CD4-positive, alpha-beta memory T cell (primary cell): ENCODE measurements around the gene LGR4. TPM values are rescaled to one million over a fixed set of nuclear protein-coding genes. Genes with fewer than 3 reads are reported as not detected.

Experiments
- CTCF ChIA-PET: fragments of 350-600 bp; sonication (Branson Sonifier 250); formaldehyde crosslinking; loops from one replicate; lab custom pipeline; 2021; ENCODE audit warnings: inconsistent platforms; ENCODE audit not compliant: partially characterized antibody; lab: Charles Lee
- POLR2A ChIA-PET: fragments of 350-600 bp; sonication (Branson Sonifier 250); formaldehyde crosslinking; loops from one replicate; lab custom pipeline; 2021; ENCODE audit not compliant: partially characterized antibody; lab: Charles Lee
- DNase-seq, 5 donors: peaks; one replicate each; pipeline versions ENCODE4 v3.0.0 to v3.0.0-alpha.2; 2020 to 2022; ENCODE audit warnings: mixed read lengths in 1 of 5
- H3K27ac ChIP-seq: one replicate; pipeline ENCODE4 v1.7.0; 2013; ENCODE audit warnings: low read depth, low read length
- H3K27me3 ChIP-seq: 2 replicates; pipeline ENCODE4 v1.7.0; 2013; ENCODE audit warnings: mild to moderate bottlenecking, low read length, moderate library complexity; ENCODE audit not compliant: insufficient read depth
- H3K36me3 ChIP-seq: 2 replicates; pipeline ENCODE4 v1.7.0; 2013; ENCODE audit warnings: mild to moderate bottlenecking, low read length, moderate library complexity; ENCODE audit not compliant: insufficient read depth
- H3K4me1 ChIP-seq: 2 replicates; pipeline ENCODE4 v1.7.0; 2013; ENCODE audit warnings: mild to moderate bottlenecking, low read length, moderate library complexity; ENCODE audit not compliant: insufficient read depth
- H3K4me3 ChIP-seq, 2 donors: one replicate each; pipeline ENCODE4 v1.7.0; 2013; ENCODE audit warnings: low read length in 2 of 2, mild to moderate bottlenecking in 1 of 2
- H3K9me3 ChIP-seq, 2 donors: one replicate each; pipeline ENCODE4 v1.7.0; 2013; ENCODE audit warnings: low read length in 2 of 2, control low read depth in 1 of 2; ENCODE audit not compliant: control insufficient read depth in 1 of 2
- H3K27ac Mint-ChIP-seq, 7 donors: one replicate each; pipeline ENCODE4 v1.8.0; 2020 to 2021; ENCODE audit warnings: mixed read lengths in 7 of 7, mild to moderate bottlenecking in 6 of 7, inconsistent platforms in 3 of 7, moderate library complexity in 3 of 7
- H3K27me3 Mint-ChIP-seq, 2 donors: one replicate each; pipeline ENCODE4 v1.8.0; 2020 to 2021; ENCODE audit warnings: mixed read lengths in 2 of 2
- H3K36me3 Mint-ChIP-seq, 2 donors: one replicate each; pipeline ENCODE4 v1.8.0; 2020 to 2021; ENCODE audit warnings: mixed read lengths in 2 of 2, inconsistent platforms in 1 of 2, mild to moderate bottlenecking in 1 of 2
- H3K4me1 Mint-ChIP-seq, 4 donors: one replicate each; pipeline ENCODE4 v1.8.0; 2020 to 2021; ENCODE audit warnings: mixed read lengths in 4 of 4, mild to moderate bottlenecking in 1 of 4
- H3K4me3 Mint-ChIP-seq, 8 donors: one replicate each; pipeline ENCODE4 v1.8.0; 2020 to 2021; ENCODE audit warnings: mixed read lengths in 8 of 8, mild to moderate bottlenecking in 7 of 8, moderate library complexity in 6 of 8, inconsistent platforms in 3 of 8
- H3K9me3 Mint-ChIP-seq, 8 donors: one replicate each; pipeline ENCODE4 v1.8.0; 2020 to 2021; ENCODE audit warnings: mixed read lengths in 8 of 8, mild to moderate bottlenecking in 5 of 8, inconsistent platforms in 3 of 8, moderate library complexity in 1 of 8
- intact Hi-C: fragments of 100-400 bp; cut with micrococcal nuclease; formaldehyde crosslinking; loops from one replicate; pipeline ENCODE4 v1.15.1; 2023
- polyA plus RNA-seq, 2 donors: library from polyadenylated mRNA; unstranded; fragments of 300-500 nt; fragmentation: Illumina TruSeq; gene quantifications; one replicate each; pipeline ENCODE4 v1.2.3, GENCODE V29; 2021
- total RNA-seq, 2 experiments: library from RNA; stranded (reverse); gene quantifications; one replicate each; pipeline ENCODE4 v1.2.3, GENCODE V29; 2021

Gene LGR4
- total and polyA plus RNA-seq, 4 experiments from 2014 or later: 0.03 to 1.6 (median 0.58) TPM

DNA sequence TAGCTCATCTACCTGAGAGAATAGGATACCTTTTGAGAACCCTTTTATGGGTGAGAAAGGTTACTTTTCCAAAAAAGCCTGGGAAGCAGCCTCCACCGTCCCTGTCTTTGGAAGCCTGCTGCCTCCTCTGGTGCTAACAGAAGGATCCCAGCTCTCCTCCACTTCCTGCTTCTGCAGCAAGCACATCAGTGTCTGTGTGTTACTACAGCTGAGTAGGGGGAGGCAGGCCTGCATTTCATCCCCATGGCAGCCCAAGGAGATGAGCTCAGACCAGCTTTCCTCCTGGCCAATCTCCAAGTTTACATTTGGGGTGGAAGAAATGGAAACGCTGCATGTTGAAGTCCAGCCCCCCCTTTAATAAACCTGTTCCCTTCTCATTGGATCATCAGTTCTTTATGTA, 102.2 kb downstream of the LGR4 start:
- ChIA-PET POLR2A (no interaction called here), CTCF (interaction anchor here (1.2 to 1.4 kb wide), 2 partner anchors 17 to 125 kb away, joined by 3 to 4 read pairs; no protein-coding TSS in a partner anchor)
- Mint-ChIP-seq H3K27me3 (no peaks in the 10 kb centered on the region), H3K9me3 (no peaks in the 10 kb centered on the region), H3K36me3 (no peaks in the 10 kb centered on the region), H3K27ac (no peak overlapping the region), H3K4me3 (no peak overlapping the region), H3K4me1 (no peaks in the 10 kb centered on the region)
- no peaks in the 10 kb centered on the region for H3K4me1 ChIP-seq
- no peaks in the 10 kb centered on the region for H3K36me3 ChIP-seq
- H3K27ac ChIP-seq: no peak overlapping the region
- H3K4me3 ChIP-seq: no peak overlapping the region
- no peak for DNase-seq
- no peaks in the 10 kb centered on the region for H3K9me3 ChIP-seq
- H3K27me3 ChIP-seq: no peaks in the 10 kb centered on the region
- intact Hi-C loops: no loop called here

DNA sequence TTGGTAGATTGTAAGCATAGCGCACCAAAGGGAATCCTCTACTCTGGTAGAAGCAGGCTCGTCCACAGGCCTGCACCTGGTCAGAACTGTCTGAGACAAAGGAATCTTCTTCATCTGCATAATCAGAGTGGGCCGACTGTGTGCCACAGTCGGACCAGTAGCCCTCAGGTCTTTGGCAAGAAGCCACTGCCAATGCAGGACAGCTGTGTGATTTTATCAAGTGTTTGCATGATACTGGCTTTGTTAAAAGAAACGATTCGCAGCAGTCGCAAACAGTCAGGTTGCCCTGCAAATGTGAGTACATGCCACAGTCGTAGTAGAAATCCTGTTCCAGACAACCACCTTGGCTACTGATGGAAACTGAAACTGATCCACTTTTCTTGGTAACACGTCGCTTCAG, 104.7 kb downstream of the LGR4 start:
- H3K27ac ChIP-seq: no peak overlapping the region
- no peak overlapping the region for H3K4me3 ChIP-seq
- Mint-ChIP-seq H3K27me3 (no peaks in the 10 kb centered on the region), H3K9me3 (no peaks in the 10 kb centered on the region), H3K4me3 (no peak overlapping the region), H3K36me3 (peaks cover 0 to under 1% of the 10 kb centered on the region in 2 donors), H3K27ac (no peak overlapping the region), H3K4me1 (peaks cover 7 to 11% (median 9%) of the 10 kb centered on the region in 4 donors)
- intact Hi-C loops: no loop called here
- no peaks in the 10 kb centered on the region for H3K36me3 ChIP-seq
- H3K4me1 ChIP-seq: peaks cover 7% of the 10 kb centered on the region
- DNase-seq: no peak
- H3K9me3 ChIP-seq: no peaks in the 10 kb centered on the region
- CTCF ChIA-PET: no interaction called here
- H3K27me3 ChIP-seq: no peaks in the 10 kb centered on the region
- POLR2A ChIA-PET: interaction anchor here (1.2 kb wide), 1 partner anchor 17 kb away, joined by 3 read pairs; no protein-coding TSS in a partner anchor

DNA sequence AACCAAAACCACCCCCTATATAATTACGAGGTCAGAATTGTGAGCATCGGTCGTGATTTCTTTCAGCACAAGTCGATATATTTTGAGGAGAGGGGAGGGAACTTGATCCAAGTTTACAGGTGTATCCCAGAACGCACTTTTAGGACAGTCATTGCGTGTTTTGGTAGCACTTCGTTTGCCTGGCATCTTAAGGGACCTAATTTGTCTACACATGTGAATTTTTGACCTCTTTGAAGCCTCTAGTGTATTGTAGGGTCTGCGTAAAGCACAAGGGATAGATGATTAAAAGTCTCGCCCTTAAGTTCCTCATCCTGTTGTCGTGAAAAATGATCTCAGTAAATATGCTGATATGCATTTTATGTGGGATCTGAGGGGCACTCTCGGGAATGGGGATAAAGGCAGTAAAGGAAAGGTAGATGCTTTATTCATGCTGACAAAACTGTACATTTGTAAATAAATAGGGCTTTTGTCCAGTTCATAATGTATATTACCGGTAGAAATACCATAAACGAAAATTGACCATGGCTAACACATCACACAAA, 108.9 kb downstream of the LGR4 start:
- Histone ChIP-seq H3K4me3 (peak overlapping the region; percentile 54 to 84), H3K27me3 (no peaks in the 10 kb centered on the region), H3K27ac (peak overlapping the region; percentile 53), H3K4me1 (peaks cover 14% of the 10 kb centered on the region), H3K9me3 (no peaks in the 10 kb centered on the region), H3K36me3 (no peaks in the 10 kb centered on the region)
- ChIA-PET POLR2A (interaction anchor here (0.7 to 1.8 kb wide), 4 partner anchors 10 to 145 kb away, joined by 3 to 5 read pairs (median 4); partner anchors contain the start of gene LIN7C), CTCF (interaction anchor here (0.9 to 1.5 kb wide), 2 partner anchors 12 to 122 kb away, joined by 3 to 4 read pairs; no protein-coding TSS in a partner anchor)
- H3K4me1 Mint-ChIP-seq: peaks cover 18 to 28% (median 25%) of the 10 kb centered on the region in 4 donors
- H3K4me3 Mint-ChIP-seq: peak overlapping the region; percentile 87 to 95 (median 93)
- H3K9me3 Mint-ChIP-seq: no peaks in the 10 kb centered on the region
- peaks cover 0 to 2% of the 10 kb centered on the region in 2 donors for H3K36me3 Mint-ChIP-seq
- H3K27ac Mint-ChIP-seq: peak overlapping the region; percentile 72 to 94 (median 85)
- intact Hi-C loops: loop anchor here (1.0 to 2.0 kb wide), 3 partner anchors 107 to 745 kb away; partner anchors contain the start of genes KIF18A, LIN7C and METTL15
- no peaks in the 10 kb centered on the region for H3K27me3 Mint-ChIP-seq
- DNase-seq: no peak

DNA sequence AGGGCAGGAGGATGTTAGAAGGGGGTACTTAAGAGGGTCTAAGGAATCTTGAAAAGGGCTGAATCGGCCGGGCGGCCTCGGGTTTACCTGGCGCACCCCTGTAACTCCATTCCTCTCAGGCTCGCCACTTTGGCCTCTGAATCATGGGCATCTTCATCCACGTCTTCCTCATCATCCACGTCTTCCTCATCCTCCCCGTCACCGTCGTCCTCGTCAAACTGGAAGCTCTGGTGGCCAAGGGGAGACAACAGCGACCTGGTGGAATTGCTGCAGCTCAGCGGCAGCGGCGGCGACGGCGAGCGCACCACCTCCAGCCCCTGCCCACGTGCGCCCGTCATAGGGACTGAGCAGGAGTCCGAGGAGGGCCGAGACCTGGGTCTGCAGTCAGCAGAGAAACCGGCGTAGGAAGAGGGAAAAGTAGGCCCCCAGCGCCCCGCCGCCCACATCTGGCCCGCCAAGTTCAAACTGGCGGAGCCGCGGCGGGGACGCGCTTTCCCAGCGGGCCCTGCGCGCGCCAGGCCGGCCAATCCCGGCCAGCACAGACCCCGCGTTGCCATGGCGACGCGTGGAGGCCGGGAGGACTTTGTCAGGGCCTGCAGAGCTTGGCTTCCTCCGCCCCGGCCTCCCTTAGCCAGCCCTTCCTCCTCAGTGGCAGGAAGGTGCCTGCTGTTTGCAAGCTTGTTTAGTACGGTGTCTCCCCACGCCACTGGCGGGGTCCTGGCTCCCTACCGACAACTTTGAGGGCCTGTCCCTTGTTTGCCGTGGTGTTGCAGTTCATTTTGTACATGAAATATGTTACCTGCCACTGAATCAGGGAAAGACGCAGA, 109.6 kb downstream of the LGR4 start, which contains the start of gene CCDC34:
Gene CCDC34 (minus strand): TSS at position 467 of the 827 bp plus-strand sequence. CDS start 21 bp downstream, at position 446.
- peak within 1 kb of the TSS; percentile 53 for H3K27ac ChIP-seq
- CTCF ChIA-PET: interaction anchor here (0.9 to 1.5 kb wide), 2 partner anchors 11 to 123 kb away, joined by 3 to 4 read pairs; no protein-coding TSS in a partner anchor
- H3K4me1 Mint-ChIP-seq: peaks cover 22 to 28% (median 26%) of the 10 kb centered on the region in 4 donors

DNA sequence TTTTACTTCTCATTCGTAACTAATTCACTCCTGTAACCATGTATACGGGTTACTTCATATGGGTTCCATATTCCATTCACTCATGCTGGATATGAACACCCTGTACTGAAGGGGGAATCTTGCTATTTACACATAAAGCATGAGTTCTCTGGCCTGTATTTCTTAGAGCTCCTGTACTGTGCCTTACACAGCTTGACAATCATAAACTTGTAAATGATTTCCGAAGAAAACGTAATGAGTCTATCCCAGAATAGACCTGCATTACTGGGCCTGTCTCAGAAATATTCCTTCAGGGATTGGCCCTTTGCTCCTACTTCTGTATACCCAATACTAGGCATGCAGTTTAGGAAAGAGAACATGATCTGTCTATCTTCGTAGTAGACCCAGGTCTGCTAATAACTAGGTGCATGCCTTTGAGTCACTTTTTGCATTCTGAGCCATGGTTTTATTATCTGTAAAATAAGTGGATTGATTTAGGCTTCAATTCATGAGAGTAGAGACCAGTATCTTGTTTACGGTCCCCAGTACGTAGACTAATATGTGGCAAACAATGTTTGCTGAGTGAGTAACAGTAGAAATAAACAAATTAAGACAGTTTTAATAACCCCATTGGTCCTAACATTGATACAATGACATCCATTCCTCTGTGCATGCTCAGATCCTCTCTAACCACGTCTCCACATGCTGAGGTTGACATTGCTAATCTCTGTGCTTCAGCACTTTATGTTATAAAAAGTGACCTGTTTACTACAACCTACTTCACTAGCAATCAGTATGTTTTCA, 110.8 kb downstream of the LGR4 start:
- no peak for DNase-seq
- Histone ChIP-seq H3K9me3 (no peaks in the 10 kb centered on the region), H3K4me1 (peaks cover 14% of the 10 kb centered on the region), H3K27ac (no peak overlapping the region), H3K27me3 (no peaks in the 10 kb centered on the region), H3K36me3 (no peaks in the 10 kb centered on the region), H3K4me3 (no peak overlapping the region)
- Mint-ChIP-seq H3K9me3 (no peaks in the 10 kb centered on the region), H3K36me3 (peaks cover 0 to 2% of the 10 kb centered on the region in 2 donors), H3K27me3 (no peaks in the 10 kb centered on the region), H3K27ac (peak overlapping the region in 6 of 7 donors; percentile 18 to 89 (median 86)), H3K4me3 (peak overlapping the region; percentile 91 to 95 (median 93)), H3K4me1 (peaks cover 22 to 28% (median 26%) of the 10 kb centered on the region in 4 donors)
- ChIA-PET CTCF (no interaction called here), POLR2A (no interaction called here)
- intact Hi-C loops: loop anchor here (2.0 kb wide), 2 partner anchors 109 to 747 kb away; partner anchors contain the start of genes KIF18A and METTL15

More for the DNA sequence above, 109.6 kb downstream of the LGR4 start, which contains the start of gene CCDC34:
- no peaks in the 10 kb centered on the region for H3K9me3 ChIP-seq
- H3K27ac Mint-ChIP-seq: peak within 1 kb of the TSS; percentile 72 to 94 (median 89)
- H3K9me3 Mint-ChIP-seq: no peaks in the 10 kb centered on the region
- peaks cover 0 to 2% of the 10 kb centered on the region in 2 donors for H3K36me3 Mint-ChIP-seq
- H3K27me3 ChIP-seq: no peaks in the 10 kb centered on the region
- no peaks in the 10 kb centered on the region for H3K27me3 Mint-ChIP-seq
- intact Hi-C loops: loop anchor here (1.0 to 2.0 kb wide), 3 partner anchors 108 to 746 kb away; partner anchors contain the start of genes KIF18A, LIN7C and METTL15
- POLR2A ChIA-PET: interaction anchor here (0.9 to 1.8 kb wide), 3 partner anchors 11 to 144 kb away, joined by 3 to 5 read pairs (median 4); partner anchors contain the start of gene LIN7C
- peak; percentile 86 to 91 (median 89) for DNase-seq
- peaks cover 14% of the 10 kb centered on the region for H3K4me1 ChIP-seq
- H3K4me3 ChIP-seq: peak within 1 kb of the TSS; percentile 54 to 84
- peak within 1 kb of the TSS; percentile 91 to 95 (median 93) for H3K4me3 Mint-ChIP-seq
- no peaks in the 10 kb centered on the region for H3K36me3 ChIP-seq

DNA sequence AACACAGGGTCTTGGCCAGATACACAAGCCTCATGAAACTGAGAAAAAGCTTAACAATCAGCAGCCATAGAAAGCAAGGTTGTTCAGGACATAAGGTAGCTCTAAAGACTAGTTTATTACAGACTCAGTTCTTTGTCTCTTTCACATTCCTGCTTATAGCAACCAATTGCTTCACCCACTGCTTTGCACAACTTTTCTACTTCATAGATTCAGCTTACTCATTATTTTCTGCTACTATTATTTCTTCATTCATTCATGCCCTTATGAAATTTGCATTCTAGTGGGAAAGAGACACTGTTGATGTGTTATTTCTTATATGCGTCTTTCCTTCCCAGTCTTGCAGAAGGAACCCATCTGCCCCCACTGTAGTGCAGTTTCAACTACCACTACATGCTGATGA, 114.3 kb downstream of the LGR4 start:
- Histone ChIP-seq H3K27ac (no peak overlapping the region), H3K9me3 (no peaks in the 10 kb centered on the region), H3K36me3 (no peaks in the 10 kb centered on the region), H3K4me1 (peaks cover 7% of the 10 kb centered on the region), H3K27me3 (no peaks in the 10 kb centered on the region), H3K4me3 (no peak overlapping the region)
- Mint-ChIP-seq H3K36me3 (peaks cover 0 to 2% of the 10 kb centered on the region in 2 donors), H3K9me3 (no peaks in the 10 kb centered on the region), H3K4me3 (no peak overlapping the region), H3K27me3 (no peaks in the 10 kb centered on the region), H3K27ac (no peak overlapping the region), H3K4me1 (peaks cover 16 to 22% (median 19%) of the 10 kb centered on the region in 4 donors)
- DNase-seq: no peak
- intact Hi-C loops: no loop called here
- POLR2A ChIA-PET: no interaction called here
- CTCF ChIA-PET: no interaction called here
